Activated CD8-positive, alpha-beta memory T cell treated with anti-CD3 and anti-CD28 coated beads for 24 hours (primary cell): ENCODE results near the gene MPZL1.
A peak's percentile ranks its signal among the peaks of the same experiment; 100 is the strongest.
"Not testable (repeated sequence)": the region's sequence is repeated elsewhere in the genome, so short reads cannot be mapped to it uniquely, and the experiment has no call there.

ENCODE experiments used
- DNase-seq: peaks from one replicate; pipeline ENCODE4 v3.0.0-alpha.2; 2020

MPZL1 gene

DNA sequence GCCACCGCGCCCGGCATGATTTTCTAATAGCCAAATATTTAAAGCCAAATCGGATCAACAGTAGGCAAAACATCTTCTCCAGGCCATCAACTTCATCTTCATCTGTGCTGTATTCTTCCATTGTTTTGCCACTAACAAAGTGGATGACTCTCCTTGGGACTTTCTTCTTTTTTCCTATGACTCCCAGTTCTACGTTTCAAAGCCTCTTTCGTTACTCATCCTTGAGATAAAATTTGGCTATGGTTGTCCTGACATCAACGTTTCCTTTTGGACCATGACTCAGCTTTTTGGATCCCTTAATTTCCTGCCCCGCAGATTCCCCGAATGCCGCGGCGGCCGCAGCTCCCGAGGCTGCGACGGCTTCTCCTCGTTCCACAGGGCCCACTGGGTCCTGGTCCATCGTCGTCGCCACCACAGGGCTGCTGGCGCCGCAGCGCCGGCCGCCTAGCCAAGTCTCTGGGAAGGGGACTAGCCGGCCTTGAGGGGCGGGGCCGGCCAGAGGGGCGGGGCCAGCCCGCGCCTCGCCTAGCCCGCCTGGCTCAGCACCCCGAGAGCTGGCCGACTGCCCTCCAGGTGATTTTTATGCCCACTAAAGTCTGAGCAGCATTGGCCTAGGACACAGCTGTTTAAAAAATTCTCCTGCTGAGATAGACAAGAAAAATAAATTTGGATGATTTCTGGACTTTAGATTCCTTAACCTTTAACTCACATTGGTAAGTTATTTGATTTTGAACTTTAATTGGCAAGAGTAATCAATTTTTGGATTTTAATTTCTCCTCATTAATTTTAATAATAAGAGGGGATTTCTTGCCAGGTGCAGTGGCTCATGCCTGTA, 98.3 kb downstream of the MPZL1 start:
- DNase-seq = peak; percentile 69

DNA sequence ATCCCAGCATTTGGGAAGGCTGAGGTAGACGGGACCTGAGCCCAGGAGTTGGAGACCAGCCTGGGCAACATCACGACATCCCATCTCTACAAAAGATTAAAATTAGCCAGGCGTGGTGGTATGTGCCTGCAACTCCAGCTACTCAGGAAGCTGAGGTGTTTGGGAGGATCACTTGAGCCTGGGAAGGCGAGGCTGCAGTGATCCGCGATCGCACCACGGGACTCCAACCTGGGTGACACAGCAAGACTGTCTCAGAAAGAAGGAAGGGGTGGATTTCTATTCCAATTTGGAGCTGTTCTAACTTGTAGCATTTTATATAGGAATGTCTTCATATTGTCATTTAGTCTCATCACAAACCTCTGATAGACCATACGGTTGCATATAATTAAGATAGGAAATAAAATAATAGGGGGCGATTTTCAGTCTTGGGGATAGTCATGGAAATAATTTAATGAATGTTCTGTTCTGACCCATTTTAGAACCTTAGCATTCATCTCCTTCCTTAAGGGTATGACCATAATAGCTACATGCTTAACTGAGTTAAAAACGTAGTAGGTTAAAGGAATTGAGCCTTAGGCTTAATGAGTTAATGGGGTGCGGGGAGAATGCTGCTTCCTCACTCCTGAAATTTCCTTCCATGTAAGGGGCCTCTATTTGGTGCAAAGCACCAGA, 99.0 kb downstream of the MPZL1 start:
- no peak for DNase-seq

- DNase-seq = no peak
Measured at GRCh38 chr1:167821356-167821685, 99.5 kb downstream of the MPZL1 start.

DNA sequence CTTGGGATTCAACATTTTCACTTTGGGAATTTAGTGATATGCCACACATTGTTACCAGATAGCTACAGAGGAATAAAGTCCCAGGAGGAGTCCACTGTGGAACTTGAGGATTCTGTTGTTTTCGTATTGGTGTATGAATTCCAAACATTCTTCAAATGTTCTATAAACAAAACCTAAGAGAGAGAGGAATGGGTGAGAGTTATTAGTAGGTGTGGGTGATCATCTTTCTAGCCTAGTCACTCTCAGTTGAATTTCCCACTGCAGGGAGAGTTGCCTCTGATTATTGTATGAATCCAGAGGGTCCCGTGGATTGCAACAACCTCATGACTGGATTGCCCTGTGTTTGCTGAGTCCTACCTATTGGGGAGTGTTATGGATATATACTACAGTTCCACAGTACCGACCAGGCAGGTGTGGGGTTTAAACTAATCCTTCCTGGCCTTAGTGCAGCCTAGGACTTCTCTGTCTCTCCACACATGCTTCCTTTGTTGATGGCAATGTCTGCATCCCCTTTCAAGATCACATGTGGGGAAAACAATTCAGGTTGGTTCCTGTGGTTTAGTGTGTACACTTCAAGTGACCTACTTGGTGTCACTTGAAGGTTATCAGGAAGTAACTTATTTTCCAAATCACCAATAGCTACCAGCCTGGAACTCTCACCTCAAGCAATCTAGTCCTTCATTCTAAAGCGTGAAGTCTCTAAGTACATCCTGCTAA, 100.3 kb downstream of the MPZL1 start:
- DNase-seq = no peak

- DNase-seq = no peak
Measured at GRCh38 chr1:167824163-167824794, 102.5 kb downstream of the MPZL1 start.

- no peak for DNase-seq
Measured at GRCh38 chr1:167825419-167826079, 103.8 kb downstream of the MPZL1 start.

GRCh38 chr1:167826127-167826526, 104.3 kb downstream of the MPZL1 start:
- no peak for DNase-seq

GRCh38 chr1:167829868-167830267, 108.1 kb downstream of the MPZL1 start:
- DNase-seq = no peak

- DNase-seq = not testable (repeated sequence)
Measured at GRCh38 chr1:167830668-167831067, 108.9 kb downstream of the MPZL1 start.

- no peak for DNase-seq
Measured at GRCh38 chr1:167832693-167833092, 110.9 kb downstream of the MPZL1 start.

- no peak for DNase-seq
Measured at GRCh38 chr1:167833904-167834303, 112.1 kb downstream of the MPZL1 start.

GRCh38 chr1:167836197-167836596, 114.4 kb downstream of the MPZL1 start:
- DNase-seq = no peak

DNA sequence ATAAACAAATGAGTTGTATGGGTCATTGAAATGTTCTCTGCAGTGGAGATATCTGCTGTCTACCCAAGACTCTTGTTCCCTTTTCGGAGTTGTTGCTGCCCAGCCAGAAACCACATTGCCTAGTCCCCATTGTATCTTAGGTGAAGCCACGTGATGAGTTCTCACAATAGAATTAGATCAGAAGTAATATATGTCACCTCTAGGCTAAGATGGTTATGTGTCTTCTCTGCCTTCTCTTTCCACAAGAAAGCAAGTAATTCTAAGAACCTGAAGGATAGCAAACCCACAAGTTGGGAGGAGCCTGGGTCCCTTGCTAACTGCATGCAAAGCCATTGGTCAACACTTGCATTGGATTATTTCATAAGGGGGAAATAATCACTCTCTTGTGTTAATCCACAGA, 115.5 kb downstream of the MPZL1 start:
- DNase-seq = no peak

GRCh38 chr1:167839009-167839408, 117.2 kb downstream of the MPZL1 start:
- DNase-seq = no peak
